Loucy (cell line): Measurements from ENCODE around the gene MBD2.

ENCODE experiments used
- H2AFZ ChIP-seq: fragments of 200-600 bp; sonication (generic); 2 replicates; pipeline ENCODE4 v1.6.0; 2016; ENCODE audit warnings: antibody characterized with exemption, mild to moderate bottlenecking, low read length, moderate library complexity
- H3F3A ChIP-seq: fragments of 200-600 bp; 2 replicates; pipeline ENCODE4 v1.6.0; 2016; ENCODE audit warnings: antibody characterized with exemption, low read depth, mild to moderate bottlenecking
- H3K27me3 ChIP-seq: fragments of 200-600 bp; sonication (generic); 2 replicates; pipeline ENCODE4 v1.6.1; 2014; ENCODE audit warnings: low read length, mild to moderate bottlenecking; ENCODE audit not compliant: insufficient read depth, poor library complexity, severe bottlenecking
- H3K36me3 ChIP-seq: fragments of 200-600 bp; sonication (generic); 2 replicates; pipeline ENCODE4 v1.6.1; 2016; ENCODE audit warnings: low read length; ENCODE audit not compliant: insufficient read depth
- H3K4me1 ChIP-seq: fragments of 200-600 bp; sonication (generic); 2 replicates; pipeline ENCODE4 v1.5.1; 2014; ENCODE audit warnings: low read length, mild to moderate bottlenecking; ENCODE audit not compliant: insufficient read depth, poor library complexity, severe bottlenecking
- H3K4me2 ChIP-seq: fragments of 200-600 bp; sonication (generic); 2 replicates; pipeline ENCODE4 v1.6.0; 2014; ENCODE audit warnings: antibody characterized with exemption, low read length, low read depth, mild to moderate bottlenecking; ENCODE audit not compliant: poor library complexity, severe bottlenecking
- H3K4me3 ChIP-seq: fragments of 200-600 bp; sonication (generic); 2 replicates; pipeline ENCODE4 v1.5.1; 2014; ENCODE audit warnings: low read length, mild to moderate bottlenecking, mixed read lengths; ENCODE audit not compliant: poor library complexity, severe bottlenecking
- H3K79me2 ChIP-seq: fragments of 200-600 bp; sonication (generic); 2 replicates; pipeline ENCODE4 v1.6.1; 2014; ENCODE audit warnings: low read length; ENCODE audit not compliant: insufficient read depth
- H3K9ac ChIP-seq: fragments of 200-600 bp; sonication (generic); 2 replicates; pipeline ENCODE4 v1.6.0; 2014; ENCODE audit warnings: mild to moderate bottlenecking, low read depth, low read length, moderate library complexity; ENCODE audit not compliant: poor library complexity, severe bottlenecking
- H3K9me2 ChIP-seq: fragments of 200-600 bp; sonication (generic); replicated peaks from 2 replicates; pipeline ENCODE4 v1.6.1; 2016; ENCODE audit warnings: low read depth, low read length, mixed read lengths
- H3K9me3 ChIP-seq: fragments of 200-600 bp; sonication (generic); 2 replicates; pipeline ENCODE4 v1.6.1; 2014; ENCODE audit warnings: mild to moderate bottlenecking, antibody characterized with exemption, low read length, low read depth; ENCODE audit not compliant: insufficient read depth
- H4K20me1 ChIP-seq: fragments of 200-600 bp; sonication (generic); 2 replicates; pipeline ENCODE4 v1.6.0; 2014; ENCODE audit warnings: antibody characterized with exemption, low read length, mild to moderate bottlenecking; ENCODE audit not compliant: insufficient read depth, poor library complexity, severe bottlenecking
- CTCF ChIP-seq: fragments of 200-600 bp; sonication (generic); conservative IDR thresholded peaks from 2 replicates; pipeline ENCODE4 v1.5.1; 2014; ENCODE audit warnings: mild to moderate bottlenecking, antibody characterized with exemption, low read length
- EZH2phosphoT487 ChIP-seq: fragments of 200-600 bp; IDR thresholded peaks from 2 replicates; pipeline ENCODE4 v1.6.1; 2018; ENCODE audit warnings: antibody characterized with exemption, mild to moderate bottlenecking, moderate library complexity, borderline replicate concordance

Gene MBD2

GRCh38 chr18:54181856-54182602 lies 42.4 kb downstream of the MBD2 start:
- H3K4me2 ChIP-seq = no peak overlapping the region
- no peak overlapping the region for H3K9ac ChIP-seq
- no peaks in the 10 kb centered on the region for H3K9me3 ChIP-seq
- H3K4me1 ChIP-seq = no peaks in the 10 kb centered on the region
- H3K4me3 ChIP-seq = no peak overlapping the region
- H3K36me3 ChIP-seq = peaks cover 31% of the 10 kb centered on the region; the same call in 1 of the 2 replicates
- H3F3A ChIP-seq = no peaks in the 10 kb centered on the region
- no peaks in the 10 kb centered on the region for H3K9me2 ChIP-seq
- TF ChIP-seq EZH2phosphoT487 (no peak), CTCF (no peak)
- no peak overlapping the region for H2AFZ ChIP-seq
- H3K27me3 ChIP-seq = no peaks in the 10 kb centered on the region
- no peaks in the 10 kb centered on the region for H4K20me1 ChIP-seq
- H3K79me2 ChIP-seq = no peaks in the 10 kb centered on the region; the same call in 1 of the 2 replicates

- H3K9me2 ChIP-seq = no peaks in the 10 kb centered on the region
- no peaks in the 10 kb centered on the region for H3K27me3 ChIP-seq
- no peaks in the 10 kb centered on the region for H4K20me1 ChIP-seq
- peaks cover 18% of the 10 kb centered on the region; the same call in 1 of the 2 replicates for H3K36me3 ChIP-seq
- H3K9ac ChIP-seq = no peak overlapping the region
- peaks cover 3% of the 10 kb centered on the region for H3K4me1 ChIP-seq
- no peaks in the 10 kb centered on the region for H3K9me3 ChIP-seq
- H3K4me2 ChIP-seq = no peak overlapping the region
- no peak overlapping the region for H3K4me3 ChIP-seq
- TF ChIP-seq CTCF (no peak), EZH2phosphoT487 (no peak)
- no peak overlapping the region for H2AFZ ChIP-seq
- H3F3A ChIP-seq = no peaks in the 10 kb centered on the region
- peaks cover 11% of the 10 kb centered on the region; the same call in 1 of the 2 replicates for H3K79me2 ChIP-seq
These were observed 50.4 kb downstream of the MBD2 start for GRCh38 chr18:54173980-54174630.

- H3K4me2 ChIP-seq = no peak overlapping the region
- no peaks in the 10 kb centered on the region for H3K9me2 ChIP-seq
- peaks cover 18% of the 10 kb centered on the region; the same call in 1 of the 2 replicates for H3K36me3 ChIP-seq
- no peak overlapping the region for H2AFZ ChIP-seq
- H3K4me1 ChIP-seq = peaks cover 3% of the 10 kb centered on the region
- H3K9ac ChIP-seq = no peak overlapping the region
- no peaks in the 10 kb centered on the region for H3K9me3 ChIP-seq
- H3K79me2 ChIP-seq = peaks cover 11% of the 10 kb centered on the region; the same call in 1 of the 2 replicates
- no peaks in the 10 kb centered on the region for H3K27me3 ChIP-seq
- no peaks in the 10 kb centered on the region for H3F3A ChIP-seq
- no peak overlapping the region for H3K4me3 ChIP-seq
- no peaks in the 10 kb centered on the region for H4K20me1 ChIP-seq
- TF ChIP-seq CTCF = no peak
These were observed 51.2 kb downstream of the MBD2 start for GRCh38 chr18:54173250-54173649.
